Dermis microvascular lymphatic vessel endothelial cell (primary cell): ENCODE results near the gene CPEB2. TPM values are rescaled to one million over a fixed set of nuclear protein-coding genes. Genes with fewer than 3 reads are reported as not detected.
A peak's percentile ranks its signal among the peaks of the same experiment; 100 is the strongest.
"Not testable (repeated sequence)": the region's sequence is repeated elsewhere in the genome, so short reads cannot be mapped to it uniquely, and the experiment has no call there.

Experiments
- DNase-seq, 2 donors: peaks; one replicate each; pipeline versions ENCODE4 v3.0.0 to v3.0.0-alpha.2; 2010; ENCODE audit warnings: low read depth in 2 of 2
- total RNA-seq: library from RNA; depleted of rRNA; stranded (reverse); fragments of >200 nt; gene quantifications from 2 replicates; pipeline ENCODE4 v1.2.1, GENCODE V29; 2014

CPEB2 gene
- total RNA-seq, 1 donor from 2014 or later: 5.1 TPM

GRCh38 chr4:15043922-15044321 is 41.6 kb downstream of the CPEB2 start:
- DNase-seq: peak in 1 of 2 donors; percentile 7

GRCh38 chr4:15054541-15054940 is 52.3 kb downstream of the CPEB2 start:
- no peak for DNase-seq

- DNase-seq: no peak
Measured at GRCh38 chr4:15060213-15060612, 57.9 kb downstream of the CPEB2 start.

GRCh38 chr4:15063341-15063740 is 61.1 kb downstream of the CPEB2 start:
- no peak for DNase-seq

- no peak for DNase-seq
Measured at GRCh38 chr4:15065516-15065915, 63.2 kb downstream of the CPEB2 start.

- DNase-seq: no peak
Measured at GRCh38 chr4:15066140-15066539, 63.9 kb downstream of the CPEB2 start.

- DNase-seq: no peak
Measured at GRCh38 chr4:15068298-15068697, 66.0 kb downstream of the CPEB2 start.

GRCh38 chr4:15075875-15076274 is 73.6 kb downstream of the CPEB2 start:
- DNase-seq: no peak

- DNase-seq: no peak
Measured at GRCh38 chr4:15077969-15078368, 75.7 kb downstream of the CPEB2 start.

GRCh38 chr4:15078682-15079642 is 76.7 kb downstream of the CPEB2 start:
- DNase-seq: no peak

GRCh38 chr4:15084780-15085179 is 82.5 kb downstream of the CPEB2 start:
- DNase-seq: no peak

GRCh38 chr4:15085762-15086161 is 83.5 kb downstream of the CPEB2 start:
- DNase-seq: not testable (repeated sequence)

GRCh38 chr4:15086259-15086658 is 84.0 kb downstream of the CPEB2 start:
- DNase-seq: not testable (repeated sequence)

- no peak for DNase-seq
Measured at GRCh38 chr4:15088394-15089035, 86.2 kb downstream of the CPEB2 start.

GRCh38 chr4:15089979-15090378 is 87.7 kb downstream of the CPEB2 start:
- DNase-seq: no peak

GRCh38 chr4:15100380-15100779 is 98.1 kb downstream of the CPEB2 start:
- no peak for DNase-seq

GRCh38 chr4:15100994-15101695 is 98.9 kb downstream of the CPEB2 start:
- DNase-seq: no peak

GRCh38 chr4:15104825-15105224 is 102.5 kb downstream of the CPEB2 start:
- no peak for DNase-seq

GRCh38 chr4:15106399-15106798 is 104.1 kb downstream of the CPEB2 start:
- DNase-seq: no peak

- DNase-seq: no peak
Measured at GRCh38 chr4:15109600-15109999, 107.3 kb downstream of the CPEB2 start.

GRCh38 chr4:15110120-15110571 is 107.9 kb downstream of the CPEB2 start:
- DNase-seq: no peak

- DNase-seq: no peak
Measured at GRCh38 chr4:15116509-15117079, 114.3 kb downstream of the CPEB2 start.
